ENCODE results near the gene SPATA12.

- TF ChIP-seq, protein P1, sequence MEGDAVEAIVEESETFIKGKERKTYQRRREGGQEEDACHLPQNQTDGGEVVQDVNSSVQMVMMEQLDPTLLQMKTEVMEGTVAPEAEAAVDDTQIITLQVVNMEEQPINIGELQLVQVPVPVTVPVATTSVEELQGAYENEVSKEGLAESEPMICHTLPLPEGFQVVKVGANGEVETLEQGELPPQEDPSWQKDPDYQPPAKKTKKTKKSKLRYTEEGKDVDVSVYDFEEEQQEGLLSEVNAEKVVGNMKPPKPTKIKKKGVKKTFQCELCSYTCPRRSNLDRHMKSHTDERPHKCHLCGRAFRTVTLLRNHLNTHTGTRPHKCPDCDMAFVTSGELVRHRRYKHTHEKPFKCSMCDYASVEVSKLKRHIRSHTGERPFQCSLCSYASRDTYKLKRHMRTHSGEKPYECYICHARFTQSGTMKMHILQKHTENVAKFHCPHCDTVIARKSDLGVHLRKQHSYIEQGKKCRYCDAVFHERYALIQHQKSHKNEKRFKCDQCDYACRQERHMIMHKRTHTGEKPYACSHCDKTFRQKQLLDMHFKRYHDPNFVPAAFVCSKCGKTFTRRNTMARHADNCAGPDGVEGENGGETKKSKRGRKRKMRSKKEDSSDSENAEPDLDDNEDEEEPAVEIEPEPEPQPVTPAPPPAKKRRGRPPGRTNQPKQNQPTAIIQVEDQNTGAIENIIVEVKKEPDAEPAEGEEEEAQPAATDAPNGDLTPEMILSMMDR (IDR thresholded peaks at IDR 0.05) = no peak
- TF ChIP-seq POLR2A (IDR thresholded peaks at IDR 0.05) (no peak), EP300 (IDR thresholded peaks at IDR 0.05) (no peak), POLR2AphosphoS5 (IDR thresholded peaks at IDR 0.05) (no peak)
Measured at GRCh38 chr3:57017459-57017845, 43.0 kb upstream of the SPATA12 start.

Data from suprapubic skin (tissue), 4 donors.